GM19025 (cell line): ENCODE data around the gene MARCKS.
"Not testable (repeated sequence)": the region's sequence is repeated elsewhere in the genome, so short reads cannot be mapped to it uniquely, and the experiment has no call there.

Source experiments
- ATAC-seq: cut with Tn5 transposase; IDR thresholded peaks from one replicate; pipeline ENCODE4 v1.9.1; 2021; ENCODE audit warnings: mild to moderate bottlenecking, low read depth, moderate library complexity; ENCODE audit not compliant: unreplicated experiment

The MARCKS gene

GRCh38 chr6:113879186-113880096, 22.3 kb downstream of the MARCKS start:
- ATAC-seq: peak; percentile 98

GRCh38 chr6:113881478-113881980, 24.4 kb downstream of the MARCKS start:
- no peak for ATAC-seq

- no peak for ATAC-seq
Observed at GRCh38 chr6:113882336-113883022, 25.3 kb downstream of the MARCKS start.

GRCh38 chr6:113884011-113884410, 26.9 kb downstream of the MARCKS start:
- ATAC-seq: no peak

GRCh38 chr6:113886512-113886911, 29.4 kb downstream of the MARCKS start:
- no peak for ATAC-seq

GRCh38 chr6:113888493-113888892, 31.3 kb downstream of the MARCKS start:
- no peak for ATAC-seq

- no peak for ATAC-seq
Observed at GRCh38 chr6:113888956-113889630, 31.9 kb downstream of the MARCKS start.

GRCh38 chr6:113893451-113893850, 36.3 kb downstream of the MARCKS start:
- ATAC-seq: no peak

GRCh38 chr6:113893866-113894265, 36.7 kb downstream of the MARCKS start:
- ATAC-seq: no peak

GRCh38 chr6:113894712-113895674, 37.8 kb downstream of the MARCKS start:
- no peak for ATAC-seq

- no peak for ATAC-seq
Observed at GRCh38 chr6:113901482-113901881, 44.3 kb downstream of the MARCKS start.

GRCh38 chr6:113903666-113904330, 46.7 kb downstream of the MARCKS start:
- ATAC-seq: no peak

GRCh38 chr6:113907102-113907815, 50.1 kb downstream of the MARCKS start:
- no peak for ATAC-seq

- no peak for ATAC-seq
Observed at GRCh38 chr6:113908801-113909200, 51.7 kb downstream of the MARCKS start.

GRCh38 chr6:113909224-113909856, 52.2 kb downstream of the MARCKS start:
- no peak for ATAC-seq

- not testable (repeated sequence) for ATAC-seq
Observed at GRCh38 chr6:113910285-113910684, 53.1 kb downstream of the MARCKS start.
